GM21447 (cell line): Measurements from ENCODE around the gene PAX7.
"Not testable (repeated sequence)": the region's sequence is repeated elsewhere in the genome, so short reads cannot be mapped to it uniquely, and the experiment has no call there.

ENCODE experiments used
- ATAC-seq: cut with Tn5 transposase; IDR thresholded peaks from one replicate; pipeline ENCODE4 v1.9.1; 2021; ENCODE audit not compliant: unreplicated experiment

Gene PAX7

GRCh38 chr1:18724801-18725200 lies 94.2 kb downstream of the PAX7 start:
- no peak for ATAC-seq

GRCh38 chr1:18725231-18725895 lies 94.7 kb downstream of the PAX7 start:
- no peak for ATAC-seq

GRCh38 chr1:18726368-18726767 lies 95.7 kb downstream of the PAX7 start:
- no peak for ATAC-seq

GRCh38 chr1:18727956-18728355 lies 97.3 kb downstream of the PAX7 start:
- no peak for ATAC-seq

- ATAC-seq: no peak
Observed at GRCh38 chr1:18730321-18730720, 99.7 kb downstream of the PAX7 start.

- ATAC-seq: no peak
Observed at GRCh38 chr1:18731148-18731547, 100.5 kb downstream of the PAX7 start.

- ATAC-seq: no peak
Observed at GRCh38 chr1:18731591-18732235, 101.1 kb downstream of the PAX7 start.

GRCh38 chr1:18732686-18733085 lies 102.0 kb downstream of the PAX7 start:
- ATAC-seq: no peak

- ATAC-seq: no peak
Observed at GRCh38 chr1:18734001-18734400, 103.4 kb downstream of the PAX7 start.

GRCh38 chr1:18734461-18735223 lies 104.0 kb downstream of the PAX7 start:
- ATAC-seq: no peak

- ATAC-seq: no peak
Observed at GRCh38 chr1:18735224-18735997, 104.8 kb downstream of the PAX7 start.

- ATAC-seq: no peak
Observed at GRCh38 chr1:18736958-18737357, 106.3 kb downstream of the PAX7 start.

- ATAC-seq: no peak
Observed at GRCh38 chr1:18738126-18738525, 107.5 kb downstream of the PAX7 start.

GRCh38 chr1:18738617-18739016 lies 108.0 kb downstream of the PAX7 start:
- ATAC-seq: no peak

GRCh38 chr1:18739408-18739807 lies 108.8 kb downstream of the PAX7 start:
- no peak for ATAC-seq

- ATAC-seq: no peak
Observed at GRCh38 chr1:18739897-18740296, 109.3 kb downstream of the PAX7 start.

GRCh38 chr1:18740617-18741016 lies 110.0 kb downstream of the PAX7 start:
- ATAC-seq: no peak

- ATAC-seq: no peak
Observed at GRCh38 chr1:18743233-18743632, 112.6 kb downstream of the PAX7 start.

GRCh38 chr1:18744381-18744780 lies 113.7 kb downstream of the PAX7 start:
- not testable (repeated sequence) for ATAC-seq

GRCh38 chr1:18746981-18747380 lies 116.3 kb downstream of the PAX7 start:
- no peak for ATAC-seq

GRCh38 chr1:18747671-18748070 lies 117.0 kb downstream of the PAX7 start:
- ATAC-seq: no peak
